Mucosa of descending colon (tissue), 3 donors: ENCODE measurements around the gene CACNA1E. TPM values are rescaled to one million over a fixed set of nuclear protein-coding genes. Genes with fewer than 3 reads are reported as not detected.
"Not testable (repeated sequence)": the region's sequence is repeated elsewhere in the genome, so short reads cannot be mapped to it uniquely, and the experiment has no call there.

ENCODE experiments used
- ATAC-seq: fragments of 200-7000 bp; cut with Tn5 transposase; one replicate; pipeline ENCODE4 v1.9.1; 2020; ENCODE audit warnings: mild to moderate bottlenecking, moderate library complexity
- DNase-seq, 3 donors: peaks; one replicate each; pipeline ENCODE4 v3.0.0-alpha.2; 2020
- H3K36me3 ChIP-seq: fragments of 200-600 bp; one replicate; pipeline ENCODE4 v1.8.0; 2021; ENCODE audit warnings: low read depth, mild to moderate bottlenecking
- H3K4me1 ChIP-seq: fragments of 200-600 bp; one replicate; pipeline ENCODE4 v1.8.0; 2021; ENCODE audit warnings: low read depth, mild to moderate bottlenecking
- H3K4me3 ChIP-seq: fragments of 200-600 bp; one replicate; pipeline ENCODE4 v1.8.0; 2021; ENCODE audit warnings: mild to moderate bottlenecking
- H3K9me3 ChIP-seq: fragments of 200-600 bp; one replicate; pipeline ENCODE4 v1.8.0; 2021; ENCODE audit warnings: mild to moderate bottlenecking
- CTCF ChIP-seq: fragments of 200-600 bp; IDR thresholded peaks from one replicate; pipeline ENCODE4 v1.8.0; 2022; ENCODE audit warnings: antibody characterized with exemption, mild to moderate bottlenecking
- intact Hi-C, 2 donors: fragments of 100-400 bp; cut with DNase I in 1 of 2; cut with micrococcal nuclease in 1 of 2; formaldehyde crosslinking; loops; one replicate each; pipeline versions ENCODE4 v1.11.0 to v1.11.1; 2022; cut with DNase I, micrococcal nuclease
- total RNA-seq, 3 donors: library from RNA; stranded (reverse); fragmentation: NEBNext Ultra II Directional in 2 of 3; extraction: Animal tissue kit (Norgen Biotek cat#: 25700) in 2 of 3; gene quantifications; one replicate each; pipeline versions ENCODE4 v1.2.1 to v1.2.4, GENCODE V29; 2021 to 2023
- donor health status: DM: no; HTN: no; CAD: no; lungs with moderate emphysema.
- donor health status: DM: no; HTN: no; CAD: no.
- donor health status: DM: no; HTN: yes; CAD: no.

Gene CACNA1E
- total RNA-seq, 3 donors from 2014 or later = 0.09 to 1.4 (median 0.22) TPM

GRCh38 chr1:181846681-181847080, 363.4 kb downstream of the CACNA1E start:
- Histone ChIP-seq H3K4me3 (no peak overlapping the region), H3K9me3 (no peaks in the 10 kb centered on the region), H3K4me1 (no peaks in the 10 kb centered on the region), H3K36me3 (no peaks in the 10 kb centered on the region)
- TF ChIP-seq CTCF = no peak
- ATAC-seq (no peak), DNase-seq (no peak)
- intact Hi-C loops = no loop called here

- Histone ChIP-seq H3K9me3 (peaks cover 3% of the 10 kb centered on the region), H3K4me3 (no peak overlapping the region), H3K36me3 (no peaks in the 10 kb centered on the region), H3K4me1 (no peaks in the 10 kb centered on the region)
- no peak for DNase-seq
- ATAC-seq = no peak
- no peak for TF ChIP-seq CTCF
- intact Hi-C loops = no loop called here
Observed at GRCh38 chr1:181849071-181849470, 365.8 kb downstream of the CACNA1E start.

- ATAC-seq, H3K4me1 ChIP-seq, intact Hi-C loops, H3K9me3 ChIP-seq, H3K36me3 ChIP-seq, DNase-seq, H3K4me3 ChIP-seq: not testable (repeated sequence)
Observed at GRCh38 chr1:181854212-181854611, 370.9 kb downstream of the CACNA1E start.

- ATAC-seq (no peak), DNase-seq (no peak)
- Histone ChIP-seq H3K4me1 (no peaks in the 10 kb centered on the region), H3K9me3 (peaks cover 3% of the 10 kb centered on the region), H3K36me3 (no peaks in the 10 kb centered on the region), H3K4me3 (no peak overlapping the region)
- TF ChIP-seq CTCF = no peak
- intact Hi-C loops = no loop called here
Observed at GRCh38 chr1:181855380-181855779, 372.1 kb downstream of the CACNA1E start.
